ENCODE measurements around the gene LRFN3.
"Not testable (repeated sequence)": the region's sequence is repeated elsewhere in the genome, so short reads cannot be mapped to it uniquely, and the experiment has no call there.

LRFN3 gene

GRCh38 chr19:35935911-35936737 is at the start of gene LRFN3:
TSS of gene LRFN3 (plus strand) at chr19:35936374. CDS start at chr19:35939426, 3,052 bp downstream.
- peak; percentile 50 for DNase-seq (ENCODE audit: low read depth)

- DNase-seq (ENCODE audit: low read depth), result no peak
Measured at GRCh38 chr19:35887197-35887596, 49.0 kb upstream of the LRFN3 start.

- no peak for DNase-seq (ENCODE audit: low read depth)
Measured at GRCh38 chr19:35888398-35888797, 47.8 kb upstream of the LRFN3 start.

- no peak for DNase-seq (ENCODE audit: low read depth)
Measured at GRCh38 chr19:35889370-35890112, 46.6 kb upstream of the LRFN3 start.

- DNase-seq (ENCODE audit: low read depth), result no peak
Measured at GRCh38 chr19:35890113-35890650, 46.0 kb upstream of the LRFN3 start.

GRCh38 chr19:35891819-35892218 is 44.4 kb upstream of the LRFN3 start:
- DNase-seq (ENCODE audit: low read depth), result not testable (repeated sequence)

- no peak for DNase-seq (ENCODE audit: low read depth)
Measured at GRCh38 chr19:35894342-35894741, 41.8 kb upstream of the LRFN3 start.

- DNase-seq (ENCODE audit: low read depth), result no peak
Measured at GRCh38 chr19:35895911-35896642, 40.1 kb upstream of the LRFN3 start.

- no peak for DNase-seq (ENCODE audit: low read depth)
Measured at GRCh38 chr19:35896643-35897040, 39.5 kb upstream of the LRFN3 start.

GRCh38 chr19:35897706-35898451 is 38.3 kb upstream of the LRFN3 start:
- no peak for DNase-seq (ENCODE audit: low read depth)

GRCh38 chr19:35898499-35898809 is 37.7 kb upstream of the LRFN3 start:
- DNase-seq (ENCODE audit: low read depth), result no peak

GRCh38 chr19:35899547-35900214 is 36.5 kb upstream of the LRFN3 start:
- DNase-seq (ENCODE audit: low read depth), result peak; percentile 81

GRCh38 chr19:35901055-35901644 is 35.0 kb upstream of the LRFN3 start:
- peak; percentile 64 for DNase-seq (ENCODE audit: low read depth)

GRCh38 chr19:35901854-35902661 is 34.1 kb upstream of the LRFN3 start, which contains the start of gene HCST:
TSS of gene HCST (plus strand) at chr19:35902529. CDS start at chr19:35902594, 65 bp downstream.
- DNase-seq (ENCODE audit: low read depth), result no peak

- DNase-seq (ENCODE audit: low read depth), result no peak
Measured at GRCh38 chr19:35902870-35903475, 33.2 kb upstream of the LRFN3 start.

- peak; percentile 57 for DNase-seq (ENCODE audit: low read depth)
Measured at GRCh38 chr19:35903550-35904179, 32.5 kb upstream of the LRFN3 start.

- DNase-seq (ENCODE audit: low read depth), result no peak
Measured at GRCh38 chr19:35904311-35905068, 31.7 kb upstream of the LRFN3 start.

GRCh38 chr19:35905178-35905727 is 30.9 kb upstream of the LRFN3 start:
- DNase-seq (ENCODE audit: low read depth), result no peak

All from HS-27A (cell line).